Activated B cell treated with CpG ODN at 0.5 μM for 24 hours (primary cell): ENCODE measurements around the gene KRTAP4-9. TPM values are rescaled to one million over a fixed set of nuclear protein-coding genes. Genes with fewer than 3 reads are reported as not detected.
A peak's percentile ranks its signal among the peaks of the same experiment; 100 is the strongest.
"Not testable (repeated sequence)": the region's sequence is repeated elsewhere in the genome, so short reads cannot be mapped to it uniquely, and the experiment has no call there.

ENCODE experiments used
- ATAC-seq: fragments of 200-7000 bp; cut with Tn5 transposase; one replicate; pipeline ENCODE4 v1.10.0; 2021; ENCODE audit warnings: low read depth, mild to moderate bottlenecking, moderate library complexity
- CTCF ChIA-PET: fragments of 350-600 bp; sonication (Branson Sonifier 250); formaldehyde crosslinking; loops from one replicate; lab custom pipeline; 2021; ENCODE audit warnings: antibody characterized with exemption; lab: Charles Lee
- POLR2A ChIA-PET: fragments of 350-600 bp; sonication (Branson Sonifier 250); formaldehyde crosslinking; loops from one replicate; lab custom pipeline; 2021; ENCODE audit warnings: antibody characterized with exemption; lab: Charles Lee
- DNase-seq: peaks from one replicate; pipeline ENCODE4 v3.0.0; 2022
- H3K27ac Mint-ChIP-seq: one replicate; pipeline ENCODE4 v1.8.0; 2020; ENCODE audit warnings: mixed read lengths
- H3K27me3 Mint-ChIP-seq: one replicate; pipeline ENCODE4 v1.8.0; 2021; ENCODE audit warnings: mixed read lengths
- H3K36me3 Mint-ChIP-seq: one replicate; pipeline ENCODE4 v1.8.0; 2021; ENCODE audit warnings: low read depth, mixed read lengths
- H3K4me1 Mint-ChIP-seq: one replicate; pipeline ENCODE4 v1.8.0; 2021; ENCODE audit warnings: mixed read lengths
- H3K4me3 Mint-ChIP-seq: one replicate; pipeline ENCODE4 v1.8.0; 2020; ENCODE audit warnings: mild to moderate bottlenecking, mixed read lengths
- H3K9me3 Mint-ChIP-seq: one replicate; pipeline ENCODE4 v1.8.0; 2020; ENCODE audit warnings: mixed read lengths
- CTCF ChIP-seq: fragments of 200-600 bp; IDR thresholded peaks from one replicate; pipeline ENCODE4 v1.8.0; 2022; ENCODE audit warnings: antibody characterized with exemption, mild to moderate bottlenecking
- intact Hi-C: fragments of 100-400 bp; cut with micrococcal nuclease; formaldehyde crosslinking; loops from one replicate; pipeline ENCODE4 v1.15.1; 2024
- total RNA-seq: library from RNA; stranded (reverse); gene quantifications from 2 replicates; pipeline ENCODE4 v1.2.3, GENCODE V29; 2022

KRTAP4-9 gene
- total RNA-seq, 1 donor from 2014 or later, result not detected

GRCh38 chr17:41126412-41126811 is 21.2 kb downstream of the KRTAP4-9 start:
- POLR2A ChIA-PET, result no interaction called here
- no peak overlapping the region for H3K27ac Mint-ChIP-seq
- intact Hi-C loops, result no loop called here
- ATAC-seq, result no peak
- no peak overlapping the region for H3K4me3 Mint-ChIP-seq
- H3K36me3 Mint-ChIP-seq, result no peaks in the 10 kb centered on the region
- H3K27me3 Mint-ChIP-seq, result peaks cover 7% of the 10 kb centered on the region
- peaks cover 16% of the 10 kb centered on the region for H3K4me1 Mint-ChIP-seq
- CTCF ChIA-PET, result no interaction called here
- no peak for DNase-seq
- no peak for TF ChIP-seq CTCF
- peaks cover 5% of the 10 kb centered on the region for H3K9me3 Mint-ChIP-seq

- no peak for TF ChIP-seq CTCF
- no peak overlapping the region for H3K27ac Mint-ChIP-seq
- peaks cover 5% of the 10 kb centered on the region for H3K27me3 Mint-ChIP-seq
- ATAC-seq, result no peak
- no peak for DNase-seq
- intact Hi-C loops, result no loop called here
- no peak overlapping the region for H3K4me3 Mint-ChIP-seq
- peaks cover 22% of the 10 kb centered on the region for H3K4me1 Mint-ChIP-seq
- CTCF ChIA-PET, result no interaction called here
- POLR2A ChIA-PET, result no interaction called here
- H3K9me3 Mint-ChIP-seq, result peaks cover 3% of the 10 kb centered on the region
- no peaks in the 10 kb centered on the region for H3K36me3 Mint-ChIP-seq
Measured at GRCh38 chr17:41127371-41127770, 22.2 kb downstream of the KRTAP4-9 start.

GRCh38 chr17:41131979-41132378 is 26.8 kb downstream of the KRTAP4-9 start:
- no peak for DNase-seq
- CTCF ChIA-PET, result no interaction called here
- Mint-ChIP-seq H3K4me3 (no peak overlapping the region), H3K4me1 (peaks cover 12% of the 10 kb centered on the region), H3K27ac (no peak overlapping the region), H3K9me3 (peaks cover 2% of the 10 kb centered on the region), H3K27me3 (no peaks in the 10 kb centered on the region), H3K36me3 (no peaks in the 10 kb centered on the region)
- intact Hi-C loops, result loop anchor here (5.0 kb wide), 1 partner anchor 45 kb away; the partner anchor contains the start of gene KRTAP4-2
- peak; percentile 71 for ATAC-seq
- POLR2A ChIA-PET, result no interaction called here
- TF ChIP-seq CTCF, result no peak

- no peak for TF ChIP-seq CTCF
- Mint-ChIP-seq H3K4me1 (peaks cover 12% of the 10 kb centered on the region), H3K27ac (no peak overlapping the region), H3K4me3 (no peak overlapping the region), H3K27me3 (peaks cover 7% of the 10 kb centered on the region), H3K36me3 (no peaks in the 10 kb centered on the region), H3K9me3 (peaks cover 9% of the 10 kb centered on the region)
- ATAC-seq, result no peak
- intact Hi-C loops, result loop anchor here (5.0 kb wide), 1 partner anchor 43 kb away; the partner anchor contains the start of gene KRTAP4-2
- ChIA-PET CTCF (no interaction called here), POLR2A (no interaction called here)
- DNase-seq, result no peak
Measured at GRCh38 chr17:41133880-41134735, 28.9 kb downstream of the KRTAP4-9 start.

GRCh38 chr17:41139865-41140264 is 34.7 kb downstream of the KRTAP4-9 start:
- H3K4me3 Mint-ChIP-seq, POLR2A ChIA-PET, H3K36me3 Mint-ChIP-seq, H3K27ac Mint-ChIP-seq, ATAC-seq, intact Hi-C loops, DNase-seq, CTCF ChIA-PET, H3K4me1 Mint-ChIP-seq: not testable (repeated sequence)
- H3K27me3 Mint-ChIP-seq, result peaks cover 12% of the 10 kb centered on the region
- peaks cover 36% of the 10 kb centered on the region for H3K9me3 Mint-ChIP-seq
